ENCODE measurements around the gene ENG. TPM values are rescaled to one million over a fixed set of nuclear protein-coding genes. Genes with fewer than 3 reads are reported as not detected.
A peak's percentile ranks its signal among the peaks of the same experiment; 100 is the strongest.

ENG gene
- total RNA-seq, 1 experiment from 2014 or later: 29.9 TPM

DNA sequence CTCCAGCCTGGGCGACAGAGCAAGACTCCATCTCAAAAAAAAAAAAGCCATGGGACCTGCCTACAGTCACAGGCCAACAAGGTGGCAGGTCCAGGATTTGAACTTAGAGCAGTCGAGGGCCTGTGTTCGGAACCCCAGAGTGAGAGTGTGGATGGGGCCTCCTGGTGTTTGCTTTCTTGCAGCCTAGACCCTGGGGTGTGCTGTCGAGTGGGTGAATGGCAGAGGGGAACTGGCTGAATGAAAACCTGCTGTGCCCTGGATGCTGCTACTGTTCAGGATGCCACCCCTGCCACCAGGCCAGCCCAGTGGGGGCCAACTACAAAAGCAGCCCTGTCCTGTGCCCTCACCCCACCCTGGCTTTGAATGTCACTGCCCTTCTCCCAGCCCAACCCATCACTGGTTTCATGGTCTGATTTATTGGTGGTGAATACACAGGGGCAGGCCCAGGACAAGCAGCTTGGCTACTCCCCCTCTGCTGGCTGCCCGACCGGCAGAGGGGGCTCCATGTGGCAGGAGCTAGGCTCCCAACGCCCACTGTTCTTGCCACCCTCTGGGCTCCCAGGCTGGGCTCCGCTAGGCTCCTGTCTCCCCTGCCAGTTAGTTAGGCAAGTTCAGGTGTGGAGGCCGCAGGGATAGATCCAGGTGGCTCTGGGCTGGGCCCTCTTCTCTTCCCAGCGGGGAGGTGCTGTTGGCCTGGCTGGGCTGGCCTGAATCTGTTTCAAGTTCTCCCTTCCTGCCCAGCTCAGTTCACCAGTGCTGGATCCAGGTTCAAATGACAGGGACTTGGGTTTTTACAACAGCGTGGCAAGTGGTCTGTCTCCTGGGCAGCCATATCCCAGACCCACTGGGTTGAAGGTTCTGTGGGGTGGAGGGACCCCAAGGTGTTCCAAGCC is 39.6 kb downstream of the ENG start:
- TF ChIP-seq, protein P1, sequence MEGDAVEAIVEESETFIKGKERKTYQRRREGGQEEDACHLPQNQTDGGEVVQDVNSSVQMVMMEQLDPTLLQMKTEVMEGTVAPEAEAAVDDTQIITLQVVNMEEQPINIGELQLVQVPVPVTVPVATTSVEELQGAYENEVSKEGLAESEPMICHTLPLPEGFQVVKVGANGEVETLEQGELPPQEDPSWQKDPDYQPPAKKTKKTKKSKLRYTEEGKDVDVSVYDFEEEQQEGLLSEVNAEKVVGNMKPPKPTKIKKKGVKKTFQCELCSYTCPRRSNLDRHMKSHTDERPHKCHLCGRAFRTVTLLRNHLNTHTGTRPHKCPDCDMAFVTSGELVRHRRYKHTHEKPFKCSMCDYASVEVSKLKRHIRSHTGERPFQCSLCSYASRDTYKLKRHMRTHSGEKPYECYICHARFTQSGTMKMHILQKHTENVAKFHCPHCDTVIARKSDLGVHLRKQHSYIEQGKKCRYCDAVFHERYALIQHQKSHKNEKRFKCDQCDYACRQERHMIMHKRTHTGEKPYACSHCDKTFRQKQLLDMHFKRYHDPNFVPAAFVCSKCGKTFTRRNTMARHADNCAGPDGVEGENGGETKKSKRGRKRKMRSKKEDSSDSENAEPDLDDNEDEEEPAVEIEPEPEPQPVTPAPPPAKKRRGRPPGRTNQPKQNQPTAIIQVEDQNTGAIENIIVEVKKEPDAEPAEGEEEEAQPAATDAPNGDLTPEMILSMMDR (conservative IDR thresholded peaks at IDR 0.05; ENCODE audit: low read depth, low read length): no peak
- TF ChIP-seq EZH2 (IDR thresholded peaks at IDR 0.05; ENCODE audit: borderline replicate concordance, low read depth, low read length, poor library complexity, severe bottlenecking): no peak
- H3K4me3 ChIP-seq (ENCODE audit: low read depth, low read length, poor library complexity, severe bottlenecking): no peak overlapping the region
- no peak overlapping the region for H3K27ac ChIP-seq (ENCODE audit: low read depth, low read length, poor library complexity, severe bottlenecking)
- no peak for DNase-seq (ENCODE audit: low spot score)
- no peaks in the 10 kb centered on the region for H3K27me3 ChIP-seq (replicated peaks; ENCODE audit: insufficient read depth, low read depth, low read length, poor library complexity)
- TSS peak; percentile 90 for BruUV-seq (replicated peaks)
- H3K4me1 ChIP-seq (ENCODE audit: insufficient read depth, low read length, poor library complexity, severe bottlenecking): no peaks in the 10 kb centered on the region
- POLR2A ChIA-PET (ENCODE audit: low non-redundant PET): no interaction called here
- CTCF ChIA-PET: interaction anchor here (0.6 kb wide), 1 partner anchor 14 kb away, joined by 4 read pairs; no protein-coding TSS in a partner anchor
- peaks cover 42% of the 10 kb centered on the region for H3K36me3 ChIP-seq (ENCODE audit: insufficient read depth, low read length, poor library complexity, severe bottlenecking)
- H3K9me3 ChIP-seq (ENCODE audit: low read depth, low read length, poor library complexity, severe bottlenecking): no peaks in the 10 kb centered on the region
- intact Hi-C loops (cut with micrococcal nuclease; ENCODE audit: unreplicated experiment): no loop called here

DNA sequence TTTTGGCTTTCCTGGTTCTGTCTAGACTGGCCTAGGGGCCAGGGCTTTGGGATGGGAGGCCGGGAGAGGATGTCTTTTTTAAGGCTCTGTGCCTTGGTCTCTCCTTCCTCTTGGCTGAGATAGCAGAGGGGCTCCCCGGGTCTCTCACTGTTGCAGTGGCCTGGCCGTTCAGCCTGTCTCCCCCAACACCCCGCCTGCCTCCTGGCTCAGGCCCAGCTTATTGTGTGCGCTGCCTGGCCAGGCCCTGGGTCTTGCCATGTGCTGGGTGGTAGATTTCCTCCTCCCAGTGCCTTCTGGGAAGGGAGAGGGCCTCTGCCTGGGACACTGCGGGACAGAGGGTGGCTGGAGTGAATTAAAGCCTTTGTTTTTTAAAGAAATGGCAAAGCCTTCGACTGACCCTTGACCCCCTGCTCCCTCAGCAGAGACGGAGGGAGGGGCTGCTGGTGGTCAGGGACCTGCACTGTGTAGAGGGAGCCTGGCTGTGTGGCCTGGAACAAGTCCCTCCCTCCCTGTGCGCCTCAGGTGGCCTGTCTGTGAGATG is 40.7 kb downstream of the ENG start:
- Histone ChIP-seq H3K36me3 (ENCODE audit: insufficient read depth, low read length, poor library complexity, severe bottlenecking) (peaks cover 46% of the 10 kb centered on the region), H3K27me3 (replicated peaks; ENCODE audit: insufficient read depth, low read depth, low read length, poor library complexity) (no peaks in the 10 kb centered on the region), H3K27ac (ENCODE audit: low read depth, low read length, poor library complexity, severe bottlenecking) (no peak overlapping the region), H3K9me3 (ENCODE audit: low read depth, low read length, poor library complexity, severe bottlenecking) (no peaks in the 10 kb centered on the region), H3K4me3 (ENCODE audit: low read depth, low read length, poor library complexity, severe bottlenecking) (no peak overlapping the region), H3K4me1 (ENCODE audit: insufficient read depth, low read length, poor library complexity, severe bottlenecking) (no peaks in the 10 kb centered on the region)
- POLR2A ChIA-PET (ENCODE audit: low non-redundant PET): no interaction called here
- BruUV-seq (replicated peaks): no TSS peak
- intact Hi-C loops (cut with micrococcal nuclease; ENCODE audit: unreplicated experiment): no loop called here
- no peak for TF ChIP-seq EZH2 (IDR thresholded peaks at IDR 0.05; ENCODE audit: borderline replicate concordance, low read depth, low read length, poor library complexity, severe bottlenecking)
- TF ChIP-seq, protein P1 (conservative IDR thresholded peaks at IDR 0.05; ENCODE audit: low read depth, low read length): no peak
- CTCF ChIA-PET: no interaction called here
- no peak for DNase-seq (ENCODE audit: low spot score)

DNA sequence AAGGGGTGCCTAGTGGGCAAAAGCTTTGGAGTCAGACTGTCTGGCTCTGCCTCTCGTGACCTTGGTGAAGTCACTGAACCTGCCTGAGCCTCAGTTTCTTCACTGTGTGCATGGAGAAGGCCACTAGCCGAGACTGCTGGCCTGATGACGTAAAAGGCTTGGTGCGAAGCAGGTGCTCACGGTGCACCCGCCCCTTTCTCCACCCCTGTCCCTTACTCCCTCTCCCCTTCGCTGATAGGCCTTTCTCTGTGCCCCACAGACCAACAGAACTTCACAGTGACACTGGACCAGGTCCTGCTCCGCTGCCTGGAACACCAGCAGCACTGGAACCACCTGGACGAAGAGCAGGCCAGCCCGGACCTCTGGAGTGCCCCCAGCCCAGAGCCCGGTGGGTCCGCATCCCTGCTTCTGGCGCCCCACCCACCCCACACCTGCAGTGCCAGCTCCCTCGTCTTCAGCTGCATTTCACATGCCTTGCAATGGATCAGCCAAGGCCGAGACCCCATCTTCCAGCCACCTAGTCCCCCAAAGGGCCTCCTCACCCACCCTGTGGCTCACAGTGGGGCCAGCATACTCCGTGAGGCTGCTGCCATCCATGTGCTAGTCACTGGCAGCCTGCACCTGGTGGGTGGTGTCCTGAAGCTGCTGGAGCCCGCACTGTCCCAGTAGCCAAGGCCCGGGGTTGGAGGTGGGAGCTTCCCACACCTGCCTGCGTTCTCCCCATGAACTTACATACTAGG is 41.4 kb downstream of the ENG start:
- H3K36me3 ChIP-seq (ENCODE audit: insufficient read depth, low read length, poor library complexity, severe bottlenecking): peaks cover 46% of the 10 kb centered on the region
- no peak overlapping the region for H3K27ac ChIP-seq (ENCODE audit: low read depth, low read length, poor library complexity, severe bottlenecking)
- ChIA-PET POLR2A (ENCODE audit: low non-redundant PET) (no interaction called here), CTCF (no interaction called here)
- intact Hi-C loops (cut with micrococcal nuclease; ENCODE audit: unreplicated experiment): no loop called here
- no TSS peak for BruUV-seq (replicated peaks)
- no peak for DNase-seq (ENCODE audit: low spot score)
- no peak overlapping the region for H3K4me3 ChIP-seq (ENCODE audit: low read depth, low read length, poor library complexity, severe bottlenecking)
- H3K9me3 ChIP-seq (ENCODE audit: low read depth, low read length, poor library complexity, severe bottlenecking): no peaks in the 10 kb centered on the region
- no peak for TF ChIP-seq EZH2 (IDR thresholded peaks at IDR 0.05; ENCODE audit: borderline replicate concordance, low read depth, low read length, poor library complexity, severe bottlenecking)
- TF ChIP-seq, protein P1 (conservative IDR thresholded peaks at IDR 0.05; ENCODE audit: low read depth, low read length): no peak
- H3K4me1 ChIP-seq (ENCODE audit: insufficient read depth, low read length, poor library complexity, severe bottlenecking): no peaks in the 10 kb centered on the region
- no peaks in the 10 kb centered on the region for H3K27me3 ChIP-seq (replicated peaks; ENCODE audit: insufficient read depth, low read depth, low read length, poor library complexity)

All from A673 (cell line).